Measurements from ENCODE around the gene OSBPL10.

DNA sequence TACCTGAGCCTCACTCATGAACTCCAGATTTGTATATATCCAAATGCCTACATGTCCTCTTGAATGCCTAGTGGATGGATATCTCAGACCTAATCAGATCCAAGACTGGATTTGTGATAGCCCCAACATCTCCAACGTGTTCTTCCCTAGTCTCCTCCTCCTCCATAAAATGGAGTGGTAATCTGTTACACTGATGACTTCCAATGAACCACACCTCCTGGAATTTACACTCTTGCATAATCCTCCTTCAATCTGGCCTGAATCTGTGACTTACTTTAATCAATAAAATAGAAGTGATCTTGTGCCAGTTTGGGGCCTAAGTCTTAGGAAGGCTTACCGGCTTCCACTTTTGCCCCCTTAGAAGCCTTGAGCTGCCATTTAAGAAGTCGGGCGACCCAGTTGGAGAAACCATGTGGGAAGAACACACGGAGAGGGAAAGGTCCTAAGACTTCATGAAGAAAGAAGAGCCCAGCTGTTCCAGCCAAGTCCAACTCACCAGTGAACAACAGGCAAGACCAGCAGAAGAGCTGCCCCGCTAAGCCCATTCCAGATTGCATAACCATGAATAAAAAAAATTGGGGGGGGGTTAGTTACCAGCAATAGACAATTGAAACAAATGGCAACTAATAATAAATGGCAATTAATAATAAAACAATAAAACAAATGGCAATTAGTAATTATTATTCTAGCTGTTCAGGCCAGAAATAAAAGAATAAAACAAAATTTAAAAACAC, 284.1 kb downstream of the OSBPL10 start:
- TF ChIP-seq, protein P1, sequence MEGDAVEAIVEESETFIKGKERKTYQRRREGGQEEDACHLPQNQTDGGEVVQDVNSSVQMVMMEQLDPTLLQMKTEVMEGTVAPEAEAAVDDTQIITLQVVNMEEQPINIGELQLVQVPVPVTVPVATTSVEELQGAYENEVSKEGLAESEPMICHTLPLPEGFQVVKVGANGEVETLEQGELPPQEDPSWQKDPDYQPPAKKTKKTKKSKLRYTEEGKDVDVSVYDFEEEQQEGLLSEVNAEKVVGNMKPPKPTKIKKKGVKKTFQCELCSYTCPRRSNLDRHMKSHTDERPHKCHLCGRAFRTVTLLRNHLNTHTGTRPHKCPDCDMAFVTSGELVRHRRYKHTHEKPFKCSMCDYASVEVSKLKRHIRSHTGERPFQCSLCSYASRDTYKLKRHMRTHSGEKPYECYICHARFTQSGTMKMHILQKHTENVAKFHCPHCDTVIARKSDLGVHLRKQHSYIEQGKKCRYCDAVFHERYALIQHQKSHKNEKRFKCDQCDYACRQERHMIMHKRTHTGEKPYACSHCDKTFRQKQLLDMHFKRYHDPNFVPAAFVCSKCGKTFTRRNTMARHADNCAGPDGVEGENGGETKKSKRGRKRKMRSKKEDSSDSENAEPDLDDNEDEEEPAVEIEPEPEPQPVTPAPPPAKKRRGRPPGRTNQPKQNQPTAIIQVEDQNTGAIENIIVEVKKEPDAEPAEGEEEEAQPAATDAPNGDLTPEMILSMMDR (IDR thresholded peaks at IDR 0.05): no peak
- no peak for TF ChIP-seq POLR2A (IDR thresholded peaks at IDR 0.05)
